ENCODE data around the gene GANAB. TPM values are rescaled to one million over a fixed set of nuclear protein-coding genes. Genes with fewer than 3 reads are reported as not detected.
"Not testable (repeated sequence)": the region's sequence is repeated elsewhere in the genome, so short reads cannot be mapped to it uniquely, and the experiment has no call there.

GANAB gene
- total RNA-seq, 1 experiment from 2014 or later = 394 TPM

GRCh38 chr11:62581735-62582134, 64.7 kb downstream of the GANAB start:
- in situ Hi-C loops (cut with HindIII; ENCODE audit: low sequenced_read_pairs); DNase-seq (ENCODE audit: low spot score): not testable (repeated sequence)

- in situ Hi-C loops (cut with HindIII; ENCODE audit: low sequenced_read_pairs) = no loop called here
Observed at GRCh38 chr11:62580959-62581715, 65.3 kb downstream of the GANAB start.

GRCh38 chr11:62579252-62579651, 67.2 kb downstream of the GANAB start:
- in situ Hi-C loops (cut with HindIII; ENCODE audit: low sequenced_read_pairs) = no loop called here
- no peak for DNase-seq (ENCODE audit: low spot score)

More at GRCh38 chr11:62580959-62581715, 65.3 kb downstream of the GANAB start:
- no peak for DNase-seq (ENCODE audit: low spot score)

DNA sequence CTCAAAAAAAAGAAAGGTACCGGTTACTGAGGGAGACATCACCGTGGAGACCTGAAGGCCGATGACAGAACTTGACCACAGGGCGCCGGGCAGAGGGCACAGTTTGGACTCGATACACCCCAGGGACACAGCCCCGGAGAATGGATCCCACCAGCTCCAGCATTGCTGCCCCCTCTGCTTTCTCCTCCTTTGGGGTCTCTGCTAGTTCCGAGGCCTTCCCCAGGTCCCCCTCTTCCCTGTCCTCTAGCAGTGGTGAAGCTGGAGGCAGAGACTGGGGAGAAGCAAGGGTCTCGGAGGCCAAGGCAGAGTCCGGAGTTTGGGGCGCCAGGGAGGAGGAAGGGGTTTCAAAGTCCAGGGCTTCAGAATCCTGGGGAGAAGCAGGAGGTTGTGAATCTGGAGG, 67.9 kb downstream of the GANAB start:
- DNase-seq (ENCODE audit: low spot score) = no peak
- in situ Hi-C loops (cut with HindIII; ENCODE audit: low sequenced_read_pairs) = no loop called here

- in situ Hi-C loops (cut with HindIII; ENCODE audit: low sequenced_read_pairs) = no loop called here
Observed at GRCh38 chr11:62577046-62577714, 69.2 kb downstream of the GANAB start.

GRCh38 chr11:62575837-62576236, 70.6 kb downstream of the GANAB start:
- DNase-seq (ENCODE audit: low spot score) = no peak
- in situ Hi-C loops (cut with HindIII; ENCODE audit: low sequenced_read_pairs) = no loop called here

More at GRCh38 chr11:62577046-62577714, 69.2 kb downstream of the GANAB start:
- no peak for DNase-seq (ENCODE audit: low spot score)

DNA sequence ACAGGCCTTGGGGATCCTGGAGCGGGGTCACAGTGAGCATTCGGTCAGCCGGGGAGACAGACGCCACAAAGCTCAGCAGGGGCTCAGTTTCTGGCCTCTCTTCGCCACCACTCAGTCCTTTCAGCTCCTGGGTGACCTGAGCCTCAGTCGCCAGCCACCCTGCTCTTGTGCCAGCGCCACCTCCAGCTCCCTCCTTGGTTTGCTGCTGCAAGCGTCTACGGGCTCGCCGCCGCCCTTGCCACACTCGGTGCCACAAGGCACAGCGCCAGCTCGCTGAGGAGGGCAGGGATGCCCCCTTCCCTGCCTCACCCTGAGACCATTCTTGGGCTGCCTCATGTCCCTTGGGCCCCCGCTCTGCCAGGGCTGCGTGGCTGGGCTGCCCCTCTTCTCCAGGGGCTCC, 71.3 kb downstream of the GANAB start:
- in situ Hi-C loops (cut with HindIII; ENCODE audit: low sequenced_read_pairs) = no loop called here
- peak; percentile 45 for DNase-seq (ENCODE audit: low spot score)

Other genes with a start within 250 kb of the GANAB start
- gene SCGB1A1, start 227.6 kb downstream of the GANAB start, total RNA-seq (2014; rRNA removed; shearing (Covaris generic)) = not detected in 2 replicates
- gene AHNAK, start 99.8 kb downstream of the GANAB start, total RNA-seq (2014; rRNA removed; shearing (Covaris generic)) = 161 and 197 TPM in 2 replicates
- 3,525 and 3,828 TPM in 2 replicates for gene EEF1G, start 72.7 kb downstream of the GANAB start, total RNA-seq (2014; rRNA removed; shearing (Covaris generic))
- 16.5 and 17.6 TPM in 2 replicates for gene TUT1, start 55.1 kb downstream of the GANAB start, total RNA-seq (2014; rRNA removed; shearing (Covaris generic))
- 190 and 224 TPM in 2 replicates for gene MTA2, start 44.7 kb downstream of the GANAB start, total RNA-seq (2014; rRNA removed; shearing (Covaris generic))
- gene EML3, start 33.8 kb downstream of the GANAB start, total RNA-seq (2014; rRNA removed; shearing (Covaris generic)) = 33.2 and 55.7 TPM in 2 replicates
- gene ROM1, start 33.4 kb downstream of the GANAB start, total RNA-seq (2014; rRNA removed; shearing (Covaris generic)) = 14.2 and 14.9 TPM in 2 replicates
- 58.5 and 67.4 TPM in 2 replicates for gene B3GAT3, start 24.6 kb downstream of the GANAB start, total RNA-seq (2014; rRNA removed; shearing (Covaris generic))
- gene INTS5, start 6.7 kb upstream of the GANAB start, total RNA-seq (2014; rRNA removed; shearing (Covaris generic)) = 30.0 and 33.5 TPM in 2 replicates
- 117 and 157 TPM in 2 replicates for gene C11orf98, start 18.6 kb upstream of the GANAB start, total RNA-seq (2014; rRNA removed; shearing (Covaris generic))
- 12.7 and 13.5 TPM in 2 replicates for gene CSKMT, start 18.7 kb upstream of the GANAB start, total RNA-seq (2014; rRNA removed; shearing (Covaris generic))
- 23.0 and 28.7 TPM in 2 replicates for gene UQCC3, start 25.1 kb upstream of the GANAB start, total RNA-seq (2014; rRNA removed; shearing (Covaris generic))
- 1.8 and 3.7 TPM in 2 replicates for gene LBHD1, start 25.7 kb upstream of the GANAB start, total RNA-seq (2014; rRNA removed; shearing (Covaris generic))
- gene UBXN1, start 32.5 kb upstream of the GANAB start, total RNA-seq (2014; rRNA removed; shearing (Covaris generic)) = 139 and 203 TPM in 2 replicates
- gene LRRN4CL, start 42.9 kb upstream of the GANAB start, total RNA-seq (2014; rRNA removed; shearing (Covaris generic)) = 0.07 and 0.12 TPM in 2 replicates
- gene BSCL2, start 60.8 kb upstream of the GANAB start, total RNA-seq (2014; rRNA removed; shearing (Covaris generic)) = 48.7 and 59.6 TPM in 2 replicates
- 0.14 TPM in 1 of 2 replicates, not detected in the other for gene GNG3, start 61.1 kb upstream of the GANAB start, total RNA-seq (2014; rRNA removed; shearing (Covaris generic))
- 13.5 and 14.9 TPM in 2 replicates for gene HNRNPUL2, start 80.8 kb upstream of the GANAB start, total RNA-seq (2014; rRNA removed; shearing (Covaris generic))
- 34.3 and 47.2 TPM in 2 replicates for gene TTC9C, start 81.9 kb upstream of the GANAB start, total RNA-seq (2014; rRNA removed; shearing (Covaris generic))
- 10.6 and 14.1 TPM in 2 replicates for gene ZBTB3, start 107.5 kb upstream of the GANAB start, total RNA-seq (2014; rRNA removed; shearing (Covaris generic))
- gene POLR2G, start 115.0 kb upstream of the GANAB start, total RNA-seq (2014; rRNA removed; shearing (Covaris generic)) = 96.3 and 110 TPM in 2 replicates
- gene TAF6L, start 124.8 kb upstream of the GANAB start, total RNA-seq (2014; rRNA removed; shearing (Covaris generic)) = 38.3 and 55.0 TPM in 2 replicates
- 33.6 and 103 TPM in 2 replicates for gene TMEM179B, start 140.8 kb upstream of the GANAB start, total RNA-seq (2014; rRNA removed; shearing (Covaris generic))
- 52.9 and 55.5 TPM in 2 replicates for gene TMEM223, start 145.4 kb upstream of the GANAB start, total RNA-seq (2014; rRNA removed; shearing (Covaris generic))
- gene NXF1, start 158.8 kb upstream of the GANAB start, total RNA-seq (2014; rRNA removed; shearing (Covaris generic)) = 10.2 and 23.3 TPM in 2 replicates
- gene STX5, start 185.4 kb upstream of the GANAB start, total RNA-seq (2014; rRNA removed; shearing (Covaris generic)) = 40.9 and 49.0 TPM in 2 replicates
- not detected in 2 replicates for gene TEX54, start 186.2 kb upstream of the GANAB start, total RNA-seq (2014; rRNA removed; shearing (Covaris generic))
- 103 and 110 TPM in 2 replicates for gene WDR74, start 193.0 kb upstream of the GANAB start, total RNA-seq (2014; rRNA removed; shearing (Covaris generic))
- 225 and 239 TPM in 2 replicates for gene SLC3A2, start 234.3 kb upstream of the GANAB start, total RNA-seq (2014; rRNA removed; shearing (Covaris generic))

Data from G401 (cell line).